Smooth muscle cell (in vitro differentiated cells): Measurements from ENCODE around the gene LAPTM4A. TPM values are rescaled to one million over a fixed set of nuclear protein-coding genes. Genes with fewer than 3 reads are reported as not detected.

Experiments used
- DNase-seq: peaks from one replicate; lab custom pipeline; 2025; ENCODE audit not compliant: unreplicated experiment; lab: John Stamatoyannopoulos, UW
- H2AFZ ChIP-seq: fragments of 200-600 bp; sonication (generic); 2 replicates; pipeline ENCODE4 v1.6.0; 2016; ENCODE audit warnings: antibody characterized with exemption, low read depth, mild to moderate bottlenecking
- H3F3A ChIP-seq: fragments of 200-600 bp; sonication (generic); 2 replicates; pipeline ENCODE4 v1.6.0; 2017; ENCODE audit warnings: antibody characterized with exemption, low read depth
- H3K27ac ChIP-seq: fragments of 200-600 bp; sonication (generic); 2 replicates; pipeline ENCODE4 v1.5.1; 2016; ENCODE audit warnings: low read depth, mild to moderate bottlenecking
- H3K27me3 ChIP-seq: fragments of 200-600 bp; sonication (generic); 2 replicates; pipeline ENCODE4 v1.6.1; 2016; ENCODE audit warnings: low read depth, mild to moderate bottlenecking
- H3K36me3 ChIP-seq: fragments of 200-600 bp; sonication (generic); 2 replicates; pipeline ENCODE4 v1.5.1; 2016; ENCODE audit warnings: low read depth
- H3K4me1 ChIP-seq: fragments of 200-600 bp; sonication (generic); 2 replicates; pipeline ENCODE4 v1.5.1; 2016; ENCODE audit warnings: low read depth
- H3K4me2 ChIP-seq: fragments of 200-600 bp; sonication (generic); 2 replicates; pipeline ENCODE4 v1.6.0; 2016; ENCODE audit warnings: mild to moderate bottlenecking
- H3K4me3 ChIP-seq: fragments of 200-600 bp; sonication (generic); 2 replicates; pipeline ENCODE4 v1.5.1; 2016; ENCODE audit warnings: mild to moderate bottlenecking
- H3K79me2 ChIP-seq: fragments of 200-600 bp; sonication (generic); 2 replicates; pipeline ENCODE4 v1.6.0; 2016; ENCODE audit warnings: low read depth, mild to moderate bottlenecking
- H3K9ac ChIP-seq: fragments of 200-600 bp; sonication (generic); 2 replicates; pipeline ENCODE4 v1.6.0; 2016; ENCODE audit warnings: low read depth
- H3K9me3 ChIP-seq: fragments of 200-600 bp; sonication (generic); replicated peaks from 2 replicates; pipeline ENCODE4 v1.5.1; 2016; ENCODE audit warnings: low read depth
- H4K20me1 ChIP-seq: fragments of 200-600 bp; sonication (generic); 2 replicates; pipeline ENCODE4 v1.6.0; 2016; ENCODE audit warnings: low read depth
- CTCF ChIP-seq: fragments of 200-600 bp; sonication (generic); IDR thresholded peaks from 2 replicates; pipeline ENCODE4 v1.5.1; 2017; ENCODE audit warnings: borderline replicate concordance, mild to moderate bottlenecking, antibody characterized with exemption; ENCODE audit not compliant: insufficient read depth, poor library complexity, severe bottlenecking
- WGBS: methylation state at CpG from one replicate; pipeline ENCODE4 v1.1.7; 2016; ENCODE audit warnings: low lambda C conversion rate; 5-methylcytosine and 5-hydroxymethylcytosine counted together
- polyA plus RNA-seq: library from polyadenylated mRNA; unstranded; fragments of >200 nt; fragmentation: Nextera tagmentation; extraction: Ambion mirVana; gene quantifications from 2 replicates; pipeline ENCODE4 v1.2.1, GENCODE V29; 2016
- total RNA-seq: library from RNA; depleted of rRNA; stranded (reverse); fragments of >200 nt; gene quantifications from 2 replicates; pipeline ENCODE4 v1.2.3, GENCODE V29; 2014

Gene LAPTM4A
- total and polyA plus RNA-seq, 2 experiments from 2014 or later = 423 to 466 TPM

DNA sequence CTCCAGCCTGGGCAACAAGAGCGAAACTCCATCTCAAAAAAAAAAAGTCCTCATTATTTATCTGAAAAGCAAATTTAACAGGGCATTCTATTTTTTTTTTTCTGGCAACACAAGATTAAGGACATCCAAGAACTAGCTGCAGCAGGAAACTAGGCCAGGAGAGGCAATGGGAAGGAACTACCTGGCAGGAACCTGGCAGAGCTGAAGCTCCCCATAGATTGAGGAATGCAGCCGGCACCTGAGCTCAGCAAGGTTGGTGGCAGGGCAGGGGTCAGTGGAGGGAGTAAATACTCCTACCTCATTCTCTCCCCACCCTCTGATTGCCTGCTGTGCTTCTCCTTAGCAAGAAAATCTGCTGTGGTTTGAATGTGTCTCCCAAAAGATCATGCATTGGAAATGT, 30.4 kb upstream of the LAPTM4A start:
- H3K79me2 ChIP-seq = no peaks in the 10 kb centered on the region
- no peak overlapping the region for H3K27ac ChIP-seq
- no peak overlapping the region for H3K4me2 ChIP-seq
- no peaks in the 10 kb centered on the region for H3K9me3 ChIP-seq
- H3K4me3 ChIP-seq = no peak overlapping the region
- no peak overlapping the region for H3K9ac ChIP-seq
- no peaks in the 10 kb centered on the region for H3K27me3 ChIP-seq
- no peak overlapping the region for H2AFZ ChIP-seq
- peaks cover 19% of the 10 kb centered on the region for H3K4me1 ChIP-seq
- no peak for DNase-seq
- H3F3A ChIP-seq = no peaks in the 10 kb centered on the region
- 96% methylated on average over 2 of the region's 2 CpGs for WGBS
- H3K36me3 ChIP-seq = no peaks in the 10 kb centered on the region
- no peaks in the 10 kb centered on the region for H4K20me1 ChIP-seq
- TF ChIP-seq CTCF = no peak

DNA sequence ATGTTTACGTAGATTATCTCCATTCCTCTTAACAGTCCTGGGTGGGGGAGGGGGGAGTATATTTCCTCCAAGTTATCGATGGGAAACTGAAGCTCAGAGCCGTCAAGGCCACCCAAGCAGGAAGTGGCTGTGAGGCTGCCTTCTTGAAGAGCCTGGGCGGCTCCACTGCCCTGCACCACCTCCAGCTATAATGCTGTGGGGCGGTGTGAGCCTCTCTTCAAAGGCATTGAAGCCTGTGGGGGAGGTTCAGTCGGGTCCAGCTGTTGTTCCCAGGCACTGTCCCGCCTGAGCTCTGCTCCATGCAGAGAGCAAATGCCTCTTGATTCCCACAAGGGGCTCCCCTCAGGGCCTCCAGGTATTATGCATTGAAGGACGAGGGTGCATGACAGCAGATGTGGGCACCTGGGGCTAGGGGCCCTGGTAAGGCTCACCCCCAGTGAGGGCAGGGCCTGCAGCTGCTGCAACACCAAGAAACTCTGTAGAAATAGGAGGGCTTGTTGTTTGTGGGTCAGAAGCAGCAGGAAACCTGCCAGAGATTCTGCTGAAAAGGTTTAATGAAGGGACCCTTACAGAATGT, 29.5 kb upstream of the LAPTM4A start:
- no peaks in the 10 kb centered on the region for H4K20me1 ChIP-seq
- peak overlapping the region; percentile 57 for H3K4me2 ChIP-seq
- no peaks in the 10 kb centered on the region for H3F3A ChIP-seq
- H3K4me3 ChIP-seq = no peak overlapping the region
- H3K4me1 ChIP-seq = peaks cover 19% of the 10 kb centered on the region
- no peak for TF ChIP-seq CTCF
- 30% methylated on average over 8 of the region's 8 CpGs for WGBS
- no peaks in the 10 kb centered on the region for H3K27me3 ChIP-seq
- H3K9ac ChIP-seq = no peak overlapping the region
- no peak for DNase-seq
- peak overlapping the region; percentile 54 for H2AFZ ChIP-seq
- no peaks in the 10 kb centered on the region for H3K36me3 ChIP-seq
- H3K9me3 ChIP-seq = no peaks in the 10 kb centered on the region
- no peak overlapping the region for H3K27ac ChIP-seq
- H3K79me2 ChIP-seq = no peaks in the 10 kb centered on the region

DNA sequence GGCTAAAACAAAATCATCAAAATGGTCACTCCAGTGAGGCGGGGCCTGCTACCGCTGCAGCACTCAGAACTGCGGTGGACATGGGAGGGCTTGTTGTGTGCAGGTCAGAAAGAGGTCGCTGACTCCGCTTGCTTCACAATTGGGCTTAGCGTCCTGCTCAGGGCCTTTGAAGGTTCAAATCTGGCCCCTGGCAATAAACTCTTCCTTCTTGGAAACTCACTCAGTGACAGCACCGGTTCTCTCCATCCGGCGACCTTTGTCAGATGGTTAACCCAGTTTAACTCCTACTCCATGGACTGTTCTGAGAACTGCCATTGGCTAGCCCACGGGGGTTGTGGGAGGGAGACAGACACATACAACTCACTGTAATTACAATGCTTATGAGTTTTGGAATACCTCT, 29.0 kb upstream of the LAPTM4A start:
- Histone ChIP-seq H3K36me3 (no peaks in the 10 kb centered on the region), H3F3A (no peaks in the 10 kb centered on the region), H3K79me2 (no peaks in the 10 kb centered on the region), H3K9ac (no peak overlapping the region), H4K20me1 (no peaks in the 10 kb centered on the region), H3K9me3 (no peaks in the 10 kb centered on the region), H3K4me1 (peaks cover 19% of the 10 kb centered on the region), H3K27ac (no peak overlapping the region), H2AFZ (peak overlapping the region; percentile 54), H3K4me2 (no peak overlapping the region), H3K4me3 (no peak overlapping the region), H3K27me3 (no peaks in the 10 kb centered on the region)
- whole genome bisulfite sequencing = 79% methylated on average over 10 of the region's 10 CpGs
- no peak for TF ChIP-seq CTCF
- no peak for DNase-seq

GRCh38 chr2:20079546-20080115, 28.2 kb upstream of the LAPTM4A start:
- no peaks in the 10 kb centered on the region for H3K79me2 ChIP-seq
- no peak for TF ChIP-seq CTCF
- no peak overlapping the region for H3K4me2 ChIP-seq
- no peak overlapping the region for H2AFZ ChIP-seq
- DNase-seq = no peak
- H3F3A ChIP-seq = no peaks in the 10 kb centered on the region
- 96% methylated on average over 6 of the region's 6 CpGs for WGBS
- peaks cover 19% of the 10 kb centered on the region for H3K4me1 ChIP-seq
- no peaks in the 10 kb centered on the region for H3K36me3 ChIP-seq
- no peaks in the 10 kb centered on the region for H4K20me1 ChIP-seq
- H3K27ac ChIP-seq = no peak overlapping the region
- H3K4me3 ChIP-seq = no peak overlapping the region
- no peak overlapping the region for H3K9ac ChIP-seq
- no peaks in the 10 kb centered on the region for H3K27me3 ChIP-seq
- no peaks in the 10 kb centered on the region for H3K9me3 ChIP-seq
